Right lobe of liver (tissue), 6 donors: ENCODE measurements around the gene PVR. TPM values are rescaled to one million over a fixed set of nuclear protein-coding genes. Genes with fewer than 3 reads are reported as not detected.

ENCODE experiments used
- ATAC-seq, 4 donors: fragments of 200-7000 bp; cut with Tn5 transposase; one replicate each; pipeline ENCODE4 v1.9.1; 2020; ENCODE audit warnings: mild to moderate bottlenecking in 4 of 4, moderate library complexity in 4 of 4
- DNase-seq, 3 donors: peaks; one replicate each; pipeline ENCODE4 v3.0.0-alpha.2; 2020
- H3K27ac ChIP-seq, 3 donors: fragments of 200-600 bp; one replicate each; pipeline ENCODE4 v1.8.0; 2022
- H3K27me3 ChIP-seq, 2 donors: fragments of 200-600 bp; one replicate each; pipeline ENCODE4 v1.8.0; 2022
- H3K36me3 ChIP-seq, 4 donors: fragments of 200-600 bp; sonication (generic) in 1 of 4; one replicate each; pipeline versions ENCODE4 v1.5.1 to v1.8.0; 2017 to 2022; ENCODE audit warnings: control low read depth in 1 of 4
- H3K4me1 ChIP-seq, 4 donors: fragments of 200-600 bp; sonication (generic) in 1 of 4; one replicate each; pipeline versions ENCODE4 v1.5.1 to v1.8.0; 2017 to 2022; ENCODE audit warnings: control low read depth in 1 of 4
- H3K4me3 ChIP-seq, 3 donors: fragments of 200-600 bp; one replicate each; pipeline ENCODE4 v1.8.0; 2022
- H3K9me3 ChIP-seq, 4 donors: fragments of 200-600 bp; sonication (generic) in 1 of 4; one replicate each; pipeline versions ENCODE4 v1.5.1 to v1.8.0; 2017 to 2022; ENCODE audit warnings: control low read depth in 1 of 4
- CTCF ChIP-seq, 4 donors: fragments of 200-600 bp in 3 of 4; fragments of 450-650 bp in 1 of 4; IDR thresholded peaks; one replicate each; pipeline versions ENCODE4 v1.5.1 to v1.8.0; 2016 to 2022; ENCODE audit warnings: antibody characterized with exemption in 4 of 4, mild to moderate bottlenecking in 2 of 4
- POLR2A ChIP-seq: fragments of 450-650 bp; IDR thresholded peaks from one replicate; pipeline ENCODE4 v1.6.1; 2017; ENCODE audit warnings: antibody characterized with exemption, mild to moderate bottlenecking
- WGBS: methylation state at CpG from one replicate; pipeline ENCODE4 v1.1.6; 2018; ENCODE audit warnings: low coverage, low lambda C conversion rate; ENCODE audit not compliant: insufficient coverage; ENCODE audit errors: missing lambda C conversion rate; 5-methylcytosine and 5-hydroxymethylcytosine counted together
- intact Hi-C, 2 donors: fragments of 100-400 bp; cut with DNase I; formaldehyde crosslinking; loops; one replicate each; pipeline versions ENCODE4 v1.11.2 to v1.14.1; 2022
- long read RNA-seq: library from polyadenylated mRNA; unstranded; transcript quantifications from one replicate; pipeline ENCODE4 v2.0.0, GENCODE V29; 2019
- total RNA-seq, 6 experiments: library from RNA; depleted of rRNA in 2 of 6; stranded (reverse); fragments of >200 nt in 2 of 6; fragmentation: NEBNext Ultra II Directional in 3 of 6; extraction: Animal tissue kit (Norgen Biotek cat#: 25700) in 3 of 6; gene quantifications; one replicate each; pipeline versions ENCODE4 v1.1.0 to v1.2.4, GENCODE V29; 2016 to 2023
- donor health status: DM: no; HTN: yes; CAD: no.
- donor health status: DM: no; HTN: no; CAD: no.
- donor health status: DM: no; HTN: no; CAD: no.
- donor health status: DM: no; HTN: yes; CAD: no.
- donor health status: DM: no; HTN: yes; CAD: no.

The PVR gene
- total RNA-seq = 10 to 100 TPM; 26.6 to 66.6 (median 55.5) TPM
- long read RNA-seq, partial matches to known transcripts = 0 of 3 reads
- long read RNA-seq, other reads (novel, unspliced or antisense) = 1 of 3 reads

GRCh38 chr19:44643605-44644401 is at the start of gene PVR:
PVR (plus strand) TSS chr19:44643910; CDS start chr19:44644097, 187 bp downstream.
- no peaks in the 10 kb centered on the region for H3K9me3 ChIP-seq
- DNase-seq (peak; percentile 88), ATAC-seq (peak; percentile 80 to 92 (median 88))
- peaks cover 0 to 14% (median 7%) of the 10 kb centered on the region in 4 donors for H3K36me3 ChIP-seq
- H3K27me3 ChIP-seq = no peaks in the 10 kb centered on the region
- WGBS = 0% methylated on average over 3 of the region's 70 CpGs
- H3K27ac ChIP-seq = peak within 1 kb of the TSS; percentile 95 to 98 (median 96)
- peak within 1 kb of the TSS; percentile 88 to 93 (median 89) for H3K4me3 ChIP-seq
- intact Hi-C loops = no loop called here
- TF ChIP-seq POLR2A (peak; percentile 93), CTCF (IDR thresholded peaks at IDR 0.05) (no peak)
- H3K4me1 ChIP-seq = peaks cover 0 to 40% (median 13%) of the 10 kb centered on the region in 4 donors

GRCh38 chr19:44596428-44597130 is 47.1 kb upstream of the PVR start:
- Histone ChIP-seq H3K36me3 (no peaks in the 10 kb centered on the region), H3K27ac (no peak overlapping the region), H3K9me3 (no peaks in the 10 kb centered on the region), H3K27me3 (no peaks in the 10 kb centered on the region), H3K4me1 (peaks cover 0 to 6% (median 0%) of the 10 kb centered on the region in 4 donors), H3K4me3 (no peak overlapping the region)
- 31% methylated on average over 9 of the region's 10 CpGs for WGBS
- peak in 1 of 3 donors; percentile 43 for DNase-seq
- intact Hi-C loops = no loop called here
- no peak for TF ChIP-seq CTCF (IDR thresholded peaks at IDR 0.05)
- TF ChIP-seq POLR2A = no peak
- ATAC-seq = peak; percentile 75 to 87 (median 82)

GRCh38 chr19:44597131-44597491 is 46.6 kb upstream of the PVR start:
- Histone ChIP-seq H3K27me3 (no peaks in the 10 kb centered on the region), H3K4me3 (no peak overlapping the region), H3K4me1 (peaks cover 0 to 6% (median 0%) of the 10 kb centered on the region in 4 donors), H3K27ac (no peak overlapping the region), H3K9me3 (no peaks in the 10 kb centered on the region), H3K36me3 (no peaks in the 10 kb centered on the region)
- WGBS = 25% methylated on average over 3 of the region's 3 CpGs
- TF ChIP-seq CTCF (IDR thresholded peaks at IDR 0.05) (no peak), POLR2A (no peak)
- DNase-seq = no peak
- no peak for ATAC-seq
- intact Hi-C loops = no loop called here

- DNase-seq = no peak
- no peak for ATAC-seq
- no peak overlapping the region for H3K4me3 ChIP-seq
- no peak overlapping the region for H3K27ac ChIP-seq
- no peaks in the 10 kb centered on the region for H3K9me3 ChIP-seq
- peaks cover 0 to 6% (median 0%) of the 10 kb centered on the region in 4 donors for H3K4me1 ChIP-seq
- no peaks in the 10 kb centered on the region for H3K36me3 ChIP-seq
- TF ChIP-seq CTCF (IDR thresholded peaks at IDR 0.05) = no peak
- no peak for TF ChIP-seq POLR2A
- intact Hi-C loops = no loop called here
- H3K27me3 ChIP-seq = no peaks in the 10 kb centered on the region
Observed at GRCh38 chr19:44598355-44598754, 45.4 kb upstream of the PVR start.
